DOHH2 (cell line): Measurements from ENCODE around the gene ECT2L.

Source experiments
- H3F3A ChIP-seq: fragments of 200-600 bp; sonication (generic), shearing (Covaris generic); 2 replicates; pipeline ENCODE4 v1.6.0; 2016; ENCODE audit warnings: antibody characterized with exemption, mild to moderate bottlenecking; ENCODE audit not compliant: control insufficient read depth, insufficient read depth
- H3K27ac ChIP-seq: fragments of 200-600 bp; sonication (generic); 2 replicates; pipeline ENCODE4 v1.5.1; 2014; ENCODE audit warnings: low read depth, mild to moderate bottlenecking, low read length, moderate library complexity
- H3K27me3 ChIP-seq: fragments of 200-600 bp; sonication (generic); 2 replicates; pipeline ENCODE4 v1.6.1; 2014; ENCODE audit warnings: mild to moderate bottlenecking, low read length, mixed read lengths; ENCODE audit not compliant: control insufficient read depth
- H3K36me3 ChIP-seq: fragments of 200-600 bp; sonication (generic); 2 replicates; pipeline ENCODE4 v1.6.1; 2014; ENCODE audit warnings: mild to moderate bottlenecking, low read length, moderate library complexity, mixed read lengths; ENCODE audit not compliant: control insufficient read depth
- H3K4me1 ChIP-seq: fragments of 200-600 bp; sonication (generic); 2 replicates; pipeline ENCODE4 v1.6.1; 2014; ENCODE audit warnings: mild to moderate bottlenecking, low read length, mixed read lengths; ENCODE audit not compliant: control insufficient read depth
- H3K4me2 ChIP-seq: fragments of 200-600 bp; sonication (generic); 2 replicates; pipeline ENCODE4 v1.6.0; 2014; ENCODE audit warnings: mild to moderate bottlenecking, low read length, moderate library complexity
- H3K4me3 ChIP-seq: fragments of 200-600 bp; sonication (generic); 2 replicates; pipeline ENCODE4 v1.5.1; 2014; ENCODE audit warnings: mild to moderate bottlenecking, low read length, mixed read lengths
- H3K79me2 ChIP-seq: fragments of 200-600 bp; sonication (generic); 2 replicates; pipeline ENCODE4 v1.6.1; 2014; ENCODE audit warnings: mild to moderate bottlenecking, low read length, mixed read lengths; ENCODE audit not compliant: control insufficient read depth
- H3K9me2 ChIP-seq: fragments of 200-600 bp; sonication (generic); replicated peaks from 2 replicates; pipeline ENCODE4 v1.6.1; 2014; ENCODE audit warnings: mild to moderate bottlenecking, low read length, mixed read lengths; ENCODE audit not compliant: control insufficient read depth
- H3K9me3 ChIP-seq: fragments of 200-600 bp; sonication (generic); 2 replicates; pipeline ENCODE4 v1.6.1; 2014; ENCODE audit warnings: antibody characterized with exemption, low read length, mixed read lengths; ENCODE audit not compliant: control insufficient read depth, insufficient read depth
- H4K20me1 ChIP-seq: fragments of 200-600 bp; sonication (generic); 2 replicates; pipeline ENCODE4 v1.6.0; 2014; ENCODE audit warnings: low read depth, mild to moderate bottlenecking, antibody characterized with exemption, low read length, moderate library complexity; ENCODE audit not compliant: control insufficient read depth, insufficient read depth
- EZH2phosphoT487 ChIP-seq: fragments of 200-600 bp; sonication (generic); IDR thresholded peaks from 2 replicates; pipeline ENCODE4 v1.6.1; 2017; ENCODE audit warnings: borderline replicate concordance, mild to moderate bottlenecking, antibody characterized with exemption, low read length, moderate library complexity, mixed read lengths
- TF ChIP-seq, protein P1 (sequence below): fragments of 200-600 bp; sonication (generic); IDR thresholded peaks from one replicate; pipeline ENCODE4 v1.5.1; 2014; ENCODE audit warnings: antibody characterized with exemption, mild to moderate bottlenecking, low read depth, low read length; ENCODE audit not compliant: poor library complexity, severe bottlenecking

Gene ECT2L

GRCh38 chr6:138857775-138858174 is 61.9 kb downstream of the ECT2L start:
- TF ChIP-seq, protein P1, sequence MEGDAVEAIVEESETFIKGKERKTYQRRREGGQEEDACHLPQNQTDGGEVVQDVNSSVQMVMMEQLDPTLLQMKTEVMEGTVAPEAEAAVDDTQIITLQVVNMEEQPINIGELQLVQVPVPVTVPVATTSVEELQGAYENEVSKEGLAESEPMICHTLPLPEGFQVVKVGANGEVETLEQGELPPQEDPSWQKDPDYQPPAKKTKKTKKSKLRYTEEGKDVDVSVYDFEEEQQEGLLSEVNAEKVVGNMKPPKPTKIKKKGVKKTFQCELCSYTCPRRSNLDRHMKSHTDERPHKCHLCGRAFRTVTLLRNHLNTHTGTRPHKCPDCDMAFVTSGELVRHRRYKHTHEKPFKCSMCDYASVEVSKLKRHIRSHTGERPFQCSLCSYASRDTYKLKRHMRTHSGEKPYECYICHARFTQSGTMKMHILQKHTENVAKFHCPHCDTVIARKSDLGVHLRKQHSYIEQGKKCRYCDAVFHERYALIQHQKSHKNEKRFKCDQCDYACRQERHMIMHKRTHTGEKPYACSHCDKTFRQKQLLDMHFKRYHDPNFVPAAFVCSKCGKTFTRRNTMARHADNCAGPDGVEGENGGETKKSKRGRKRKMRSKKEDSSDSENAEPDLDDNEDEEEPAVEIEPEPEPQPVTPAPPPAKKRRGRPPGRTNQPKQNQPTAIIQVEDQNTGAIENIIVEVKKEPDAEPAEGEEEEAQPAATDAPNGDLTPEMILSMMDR = no peak
- TF ChIP-seq EZH2phosphoT487 = no peak
- Histone ChIP-seq H3K9me3 (no peaks in the 10 kb centered on the region), H3K79me2 (no peaks in the 10 kb centered on the region), H3K27me3 (peaks cover 3% of the 10 kb centered on the region), H4K20me1 (no peaks in the 10 kb centered on the region), H3K27ac (no peak overlapping the region), H3K4me3 (no peak overlapping the region), H3K4me1 (no peaks in the 10 kb centered on the region), H3K36me3 (no peaks in the 10 kb centered on the region), H3F3A (no peaks in the 10 kb centered on the region), H3K4me2 (no peak overlapping the region), H3K9me2 (no peaks in the 10 kb centered on the region)

DNA sequence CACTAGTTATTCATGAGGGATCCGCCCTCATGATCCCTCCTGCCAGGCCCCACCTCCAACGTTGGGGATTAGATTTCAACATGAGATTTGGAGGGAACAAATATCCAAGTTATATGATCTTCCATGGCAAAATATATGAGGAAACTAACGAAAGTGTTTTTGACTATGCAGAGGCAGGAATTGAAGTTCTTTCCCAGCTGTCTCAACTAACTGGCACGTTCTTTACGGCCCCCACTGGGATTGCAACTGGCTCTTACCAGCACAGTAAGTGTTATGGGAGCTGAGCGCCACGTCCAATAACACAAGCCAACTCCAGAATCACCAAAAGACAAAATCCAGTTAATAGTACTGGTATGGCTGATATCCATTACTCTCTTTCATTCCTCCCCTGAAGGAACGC is 66.6 kb downstream of the ECT2L start:
- H3K9me3 ChIP-seq = no peaks in the 10 kb centered on the region
- H3F3A ChIP-seq = no peaks in the 10 kb centered on the region
- TF ChIP-seq EZH2phosphoT487 = no peak
- TF ChIP-seq, protein P1 = no peak
- H4K20me1 ChIP-seq = no peaks in the 10 kb centered on the region
- no peaks in the 10 kb centered on the region for H3K9me2 ChIP-seq
- H3K4me2 ChIP-seq = no peak overlapping the region
- no peaks in the 10 kb centered on the region for H3K36me3 ChIP-seq
- H3K79me2 ChIP-seq = no peaks in the 10 kb centered on the region
- no peaks in the 10 kb centered on the region for H3K4me1 ChIP-seq
- H3K27ac ChIP-seq = no peak overlapping the region
- no peaks in the 10 kb centered on the region; the same call in none of the 2 replicates for H3K27me3 ChIP-seq
- no peak overlapping the region for H3K4me3 ChIP-seq

DNA sequence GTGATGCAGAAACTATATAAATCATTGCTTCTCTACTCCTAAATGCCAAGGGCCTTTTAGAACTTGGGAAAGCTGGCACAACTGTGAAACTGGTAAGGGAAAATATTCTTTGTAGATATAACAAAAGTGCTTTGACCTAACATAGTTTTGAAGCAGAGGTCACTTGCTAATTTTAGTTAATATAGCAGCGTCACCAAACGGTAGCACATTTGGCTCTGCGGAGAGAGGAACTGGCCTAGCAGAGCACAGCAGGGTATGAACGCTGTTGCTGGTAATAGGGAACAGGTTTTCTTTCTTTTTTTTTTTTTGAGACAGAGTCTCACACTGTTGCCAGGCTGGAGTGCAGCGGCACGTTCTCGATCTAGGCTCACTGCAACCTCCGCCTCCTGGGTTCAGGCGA is 67.4 kb downstream of the ECT2L start:
- Histone ChIP-seq H3K27me3 (no peaks in the 10 kb centered on the region; the same call in none of the 2 replicates), H3K36me3 (no peaks in the 10 kb centered on the region), H3F3A (no peaks in the 10 kb centered on the region), H3K4me2 (no peak overlapping the region), H4K20me1 (no peaks in the 10 kb centered on the region), H3K4me3 (no peak overlapping the region), H3K9me2 (no peaks in the 10 kb centered on the region), H3K4me1 (no peaks in the 10 kb centered on the region), H3K79me2 (no peaks in the 10 kb centered on the region), H3K27ac (no peak overlapping the region), H3K9me3 (no peaks in the 10 kb centered on the region)
- TF ChIP-seq, protein P1 = no peak
- TF ChIP-seq EZH2phosphoT487 = no peak
